OCI-M2 (cell line): ENCODE results near the gene TAAR9.

ENCODE experiments used
- DNase-seq: peaks from one replicate; lab custom pipeline; 2025; ENCODE audit not compliant: unreplicated experiment; lab: John Stamatoyannopoulos, UW

TAAR9 gene

GRCh38 chr6:132537977-132538376 is at the start of gene TAAR9:
TSS of gene TAAR9 (plus strand) at chr6:132538277. CDS start at chr6:132538290, 13 bp downstream.
- no peak for DNase-seq

GRCh38 chr6:132489376-132489775 is 48.7 kb upstream of the TAAR9 start:
- DNase-seq = no peak

GRCh38 chr6:132490024-132490423 is 48.1 kb upstream of the TAAR9 start:
- no peak for DNase-seq

- no peak for DNase-seq
Measured at GRCh38 chr6:132490478-132491204, 47.4 kb upstream of the TAAR9 start.

- DNase-seq = no peak
Measured at GRCh38 chr6:132491303-132491702, 46.8 kb upstream of the TAAR9 start.

- DNase-seq = no peak
Measured at GRCh38 chr6:132491881-132492280, 46.2 kb upstream of the TAAR9 start.

- no peak for DNase-seq
Measured at GRCh38 chr6:132494954-132495353, 43.1 kb upstream of the TAAR9 start.

GRCh38 chr6:132495604-132496079 is 42.4 kb upstream of the TAAR9 start:
- no peak for DNase-seq

GRCh38 chr6:132496519-132497180 is 41.4 kb upstream of the TAAR9 start:
- no peak for DNase-seq

GRCh38 chr6:132498638-132499037 is 39.4 kb upstream of the TAAR9 start:
- DNase-seq = no peak

- no peak for DNase-seq
Measured at GRCh38 chr6:132499757-132500156, 38.3 kb upstream of the TAAR9 start.

- no peak for DNase-seq
Measured at GRCh38 chr6:132504757-132505156, 33.3 kb upstream of the TAAR9 start.

- no peak for DNase-seq
Measured at GRCh38 chr6:132505158-132505557, 32.9 kb upstream of the TAAR9 start.

GRCh38 chr6:132506461-132506860 is 31.6 kb upstream of the TAAR9 start:
- no peak for DNase-seq

- no peak for DNase-seq
Measured at GRCh38 chr6:132506869-132507808, 30.9 kb upstream of the TAAR9 start.

- DNase-seq = no peak
Measured at GRCh38 chr6:132511210-132511830, 26.8 kb upstream of the TAAR9 start.

- no peak for DNase-seq
Measured at GRCh38 chr6:132511831-132512220, 26.3 kb upstream of the TAAR9 start.

- no peak for DNase-seq
Measured at GRCh38 chr6:132512342-132512637, 25.8 kb upstream of the TAAR9 start.

- DNase-seq = peak; percentile 80
Measured at GRCh38 chr6:132512638-132513632, 25.1 kb upstream of the TAAR9 start, which contains the start of gene STX7. TSS of gene STX7 (minus strand) at chr6:132513116. CDS start at chr6:132503530, 9,586 bp downstream.
